NCI-H1436 (cell line): Measurements from ENCODE around the gene ATP5PF.
A peak's percentile ranks its signal among the peaks of the same experiment; 100 is the strongest.
"Not testable (repeated sequence)": the region's sequence is repeated elsewhere in the genome, so short reads cannot be mapped to it uniquely, and the experiment has no call there.

Source experiments
- DNase-seq: peaks from one replicate; lab custom pipeline; 2025; lab: John Stamatoyannopoulos, UW

ATP5PF gene

GRCh38 chr21:25722631-25723030 is 12.1 kb downstream of the ATP5PF start:
- no peak for DNase-seq

DNA sequence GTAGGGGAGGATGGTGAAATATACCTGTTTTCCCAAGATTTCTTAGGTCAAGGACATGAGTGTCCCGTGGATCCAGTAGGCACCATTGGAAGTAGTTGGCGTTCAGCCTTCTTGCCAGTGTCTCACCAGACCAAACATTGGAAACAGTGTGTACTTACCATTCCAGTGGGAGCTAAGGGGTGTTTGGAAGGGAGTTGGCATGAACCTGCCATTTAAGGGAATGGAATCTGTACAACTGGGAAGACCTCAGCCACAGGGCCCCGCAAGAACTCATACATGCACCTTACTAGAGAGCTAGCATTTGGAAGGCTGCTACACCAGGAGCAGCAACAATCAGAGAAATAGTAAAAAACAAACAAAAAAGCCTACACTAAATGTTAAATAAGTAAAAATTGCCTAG is 12.7 kb downstream of the ATP5PF start:
- no peak for DNase-seq

DNA sequence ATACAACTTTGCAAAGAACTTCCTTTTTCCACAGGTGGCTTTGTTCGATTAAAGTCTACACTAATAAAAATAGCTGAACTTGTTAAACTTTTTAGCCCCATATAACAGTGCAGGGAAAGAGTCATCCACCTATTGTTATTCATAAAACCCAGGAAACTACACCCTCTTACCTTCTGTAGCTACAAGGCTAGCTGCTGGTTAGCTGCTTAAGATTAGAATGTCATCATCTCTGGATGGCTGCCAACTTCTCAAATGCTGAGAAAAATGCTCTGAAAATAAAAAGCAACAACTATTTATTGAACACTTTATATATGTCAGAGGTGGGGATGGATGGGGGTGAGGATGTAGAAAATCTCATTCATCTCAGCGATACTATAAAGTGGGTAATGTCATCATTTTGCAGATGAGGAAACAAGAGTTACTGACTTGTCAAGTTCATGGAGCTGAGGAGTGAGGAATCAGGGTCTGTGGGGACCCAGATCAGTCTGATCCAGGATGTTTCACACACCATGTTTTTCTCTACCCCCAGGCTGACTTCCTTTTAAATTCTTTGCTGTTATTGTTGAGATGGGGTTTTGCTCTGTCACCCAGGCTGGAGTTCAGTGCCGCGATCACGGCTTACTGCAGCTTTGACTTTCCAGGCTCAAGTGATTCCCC is 17.1 kb downstream of the ATP5PF start:
- DNase-seq, result no peak

DNA sequence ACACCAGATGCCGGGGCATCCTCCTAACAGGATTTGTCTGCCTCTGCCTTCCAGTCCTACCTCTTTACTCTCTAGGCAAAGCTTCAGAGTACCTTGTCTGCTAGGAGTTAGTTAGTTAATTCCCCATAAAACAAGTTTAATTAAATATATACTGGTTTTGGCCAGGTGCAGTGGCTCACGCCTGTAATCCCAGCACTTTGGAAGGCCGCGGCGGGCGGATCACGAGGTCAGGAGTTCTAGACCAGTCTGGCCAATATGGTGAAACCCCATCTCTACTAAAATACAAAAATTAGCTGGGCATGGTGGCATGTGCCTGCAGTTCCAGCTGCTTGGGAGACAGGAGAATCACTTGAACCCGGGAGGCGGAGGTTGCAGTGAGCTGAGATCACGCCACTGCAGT is 20.6 kb downstream of the ATP5PF start:
- not testable (repeated sequence) for DNase-seq

DNA sequence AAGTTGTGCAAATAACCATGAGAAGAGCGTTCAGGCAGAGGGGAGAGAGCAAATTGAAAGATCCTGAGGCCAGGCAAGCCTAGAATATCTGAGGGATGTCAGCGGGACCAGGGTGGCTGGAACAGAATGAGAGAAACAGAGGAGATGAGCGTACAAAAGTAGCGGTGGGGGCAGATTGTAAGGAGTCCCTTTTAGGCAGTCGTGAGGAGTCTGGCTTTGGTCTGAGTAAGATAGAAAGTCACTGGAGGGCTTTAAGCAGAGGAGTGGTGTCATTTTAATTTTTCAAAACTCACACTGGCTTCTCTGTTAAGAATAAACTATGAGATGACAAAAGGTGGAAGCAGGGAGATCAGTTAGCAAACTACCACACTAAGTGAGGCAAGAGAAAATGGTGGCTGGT is 24.2 kb downstream of the ATP5PF start:
- no peak for DNase-seq

- no peak for DNase-seq
Measured at GRCh38 chr21:25709684-25710265, 24.9 kb downstream of the ATP5PF start.

- peak; percentile 46 for DNase-seq
Measured at GRCh38 chr21:25708467-25709065, 26.1 kb downstream of the ATP5PF start.

DNA sequence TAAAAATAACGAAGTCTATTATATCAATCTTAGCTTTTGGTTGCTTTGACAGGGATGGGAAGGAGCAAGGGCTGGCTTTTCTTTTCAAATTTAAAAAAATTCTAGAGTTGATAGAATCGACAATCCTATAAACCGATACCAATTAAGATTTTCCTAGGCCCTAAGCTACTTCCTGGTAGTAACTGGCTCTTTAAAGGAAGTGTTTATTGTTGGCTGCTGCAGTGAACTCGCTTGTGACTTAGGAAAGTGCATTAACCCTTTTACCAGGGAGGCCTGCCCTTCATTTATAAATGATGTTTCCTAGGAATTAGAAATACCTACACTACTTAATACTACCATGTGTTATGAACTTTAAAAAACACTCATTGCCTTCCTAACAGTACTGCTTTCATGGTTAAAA is 33.2 kb downstream of the ATP5PF start:
- DNase-seq, result no peak

GRCh38 chr21:25700741-25701140 is 34.0 kb downstream of the ATP5PF start:
- no peak for DNase-seq

- not testable (repeated sequence) for DNase-seq
Measured at GRCh38 chr21:25695461-25695860, 39.2 kb downstream of the ATP5PF start.

GRCh38 chr21:25691976-25692375 is 42.7 kb downstream of the ATP5PF start:
- DNase-seq, result no peak

DNA sequence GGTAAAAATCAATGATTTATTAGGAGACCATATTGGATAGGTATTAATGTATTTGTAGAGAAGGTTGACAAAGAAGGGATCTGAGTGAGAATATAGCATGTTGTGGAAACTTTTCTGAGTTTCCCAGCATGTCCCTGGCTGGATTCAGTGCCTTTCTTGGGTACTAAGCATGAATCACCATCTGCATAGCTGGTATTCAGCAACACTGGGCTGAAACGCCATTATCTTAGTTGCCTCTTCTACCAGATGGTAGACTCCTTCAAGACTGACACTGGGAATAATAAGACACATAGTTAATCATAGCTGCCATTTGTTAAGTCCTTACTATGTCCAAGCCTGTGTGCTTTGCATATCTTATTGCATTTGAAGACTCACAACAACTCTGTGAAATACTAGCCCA is 45.5 kb downstream of the ATP5PF start:
- no peak for DNase-seq

GRCh38 chr21:25688275-25689155 is 46.2 kb downstream of the ATP5PF start:
- no peak for DNase-seq

GRCh38 chr21:25687787-25688186 is 46.9 kb downstream of the ATP5PF start:
- no peak for DNase-seq

DNA sequence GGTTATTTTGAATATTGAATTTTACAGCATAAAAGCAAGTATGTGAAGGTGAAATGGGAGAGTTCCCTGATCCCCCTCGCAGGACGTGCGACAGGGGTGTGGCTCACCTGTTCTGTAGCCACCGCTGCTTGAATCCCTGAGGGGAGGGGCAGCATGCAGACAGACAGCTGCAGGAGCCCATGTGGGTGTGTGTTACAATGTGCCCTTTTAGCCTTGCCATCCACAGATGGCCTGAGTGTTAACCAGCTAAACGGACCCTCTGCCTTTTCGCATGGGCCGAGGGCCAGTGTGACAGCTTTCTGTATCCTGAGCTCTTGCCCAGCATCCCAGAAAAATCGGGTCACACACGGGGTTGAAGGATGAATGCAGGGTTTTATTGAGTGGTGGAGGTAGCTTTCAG is 52.3 kb downstream of the ATP5PF start:
- no peak for DNase-seq

DNA sequence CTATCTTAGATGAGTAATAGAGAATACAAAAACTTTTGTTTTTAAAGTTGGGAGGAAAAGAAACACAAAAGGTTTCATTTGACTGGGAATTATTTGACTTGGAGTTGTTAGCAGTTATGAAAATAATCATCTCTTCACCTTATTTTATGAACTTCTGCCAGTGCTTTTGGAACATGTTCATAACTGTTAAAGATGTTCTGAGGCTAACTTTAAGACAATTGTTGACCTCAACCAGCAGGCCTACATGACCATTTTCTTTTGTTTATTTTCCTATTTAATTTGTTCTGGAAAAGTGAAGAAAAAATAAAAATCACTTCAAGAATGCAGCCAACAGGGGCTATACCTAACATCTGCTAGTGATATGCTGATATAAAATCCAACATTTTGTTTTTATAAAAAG is 58.3 kb downstream of the ATP5PF start:
- no peak for DNase-seq
